Ammon's horn (tissue), 1 donor: ENCODE results near the gene TMEM106C.

Experiments used
- DNase-seq: peaks from one replicate; pipeline ENCODE4 v3.0.0-alpha.2; 2016; ENCODE audit warnings: low spot score

Gene TMEM106C

GRCh38 chr12:48016373-48017020, 53.1 kb downstream of the TMEM106C start:
- no peak for DNase-seq

- peak; percentile 74 for DNase-seq
Observed at GRCh38 chr12:48017496-48017895, 54.1 kb downstream of the TMEM106C start.

GRCh38 chr12:48017921-48018617, 54.7 kb downstream of the TMEM106C start:
- no peak for DNase-seq
